Ishikawa (cell line): Measurements from ENCODE around the gene RIN3.
A peak's percentile ranks its signal among the peaks of the same experiment; 100 is the strongest.

Experiments used
- CEBPB ChIP-seq: IDR thresholded peaks from 2 replicates; pipeline ENCODE4 v1.6.1; 2012
- CREB1 ChIP-seq: IDR thresholded peaks from 2 replicates; pipeline ENCODE4 v1.6.1; 2012; ENCODE audit warnings: low read depth
- EGR1 ChIP-seq: IDR thresholded peaks from 2 replicates; pipeline ENCODE4 v1.6.1; 2012
- EP300 ChIP-seq: IDR thresholded peaks from 2 replicates; pipeline ENCODE4 v1.6.1; 2012; ENCODE audit warnings: borderline replicate concordance
- FOXM1 ChIP-seq: IDR thresholded peaks from 2 replicates; pipeline ENCODE4 v1.6.1; 2012; ENCODE audit warnings: low read depth, borderline replicate concordance
- MAX ChIP-seq: IDR thresholded peaks from 2 replicates; pipeline ENCODE4 v1.6.1; 2012
- NFIC ChIP-seq: IDR thresholded peaks from 2 replicates; pipeline ENCODE4 v1.6.1; 2012
- RAD21 ChIP-seq: IDR thresholded peaks from 2 replicates; pipeline ENCODE4 v1.6.1; 2012; ENCODE audit warnings: low read depth
- REST ChIP-seq: IDR thresholded peaks from 2 replicates; pipeline ENCODE4 v1.6.1; 2012; ENCODE audit warnings: low read depth, mild to moderate bottlenecking
- TAF1 ChIP-seq: IDR thresholded peaks from 2 replicates; pipeline ENCODE4 v1.6.1; 2012; ENCODE audit warnings: low read depth, mild to moderate bottlenecking
- TCF12 ChIP-seq: IDR thresholded peaks from 2 replicates; pipeline ENCODE4 v1.6.1; 2012; ENCODE audit warnings: low read depth
- TEAD4 ChIP-seq: IDR thresholded peaks from 2 replicates; pipeline ENCODE4 v1.6.1; 2012
- USF1 ChIP-seq: IDR thresholded peaks from 2 replicates; pipeline ENCODE4 v1.6.1; 2012
- YY1 ChIP-seq: IDR thresholded peaks from 2 replicates; pipeline ENCODE4 v1.6.1; 2012; ENCODE audit warnings: low read depth
- ZBTB7A ChIP-seq: IDR thresholded peaks from 2 replicates; pipeline ENCODE4 v1.6.1; 2012; ENCODE audit warnings: low read depth

RIN3 gene

GRCh38 chr14:92726135-92726932, 212.8 kb downstream of the RIN3 start:
- no peak for TF ChIP-seq RAD21
- TF ChIP-seq CEBPB: no peak
- TF ChIP-seq MAX: no peak
- TF ChIP-seq REST: no peak
- TF ChIP-seq EGR1: no peak
- no peak for TF ChIP-seq TEAD4
- TF ChIP-seq YY1: no peak
- TF ChIP-seq TAF1: no peak
- TF ChIP-seq TCF12: no peak
- TF ChIP-seq ZBTB7A: no peak
- TF ChIP-seq EP300: no peak
- TF ChIP-seq FOXM1: no peak
- no peak for TF ChIP-seq CREB1
- no peak for TF ChIP-seq NFIC
- TF ChIP-seq USF1: no peak

GRCh38 chr14:92726933-92727262, 213.3 kb downstream of the RIN3 start:
- TF ChIP-seq CREB1 (no peak), NFIC (no peak), CEBPB (no peak), YY1 (no peak), USF1 (no peak), ZBTB7A (no peak)

- TF ChIP-seq REST: no peak
- TF ChIP-seq TAF1: no peak
- TF ChIP-seq ZBTB7A: no peak
- TF ChIP-seq TEAD4: no peak
- TF ChIP-seq NFIC: peak; percentile 43; the same call in 1 of the 2 replicates
- TF ChIP-seq RAD21: no peak
- no peak for TF ChIP-seq EP300
- TF ChIP-seq TCF12: 0 out of 2 replicates have a peak, but pooled peaks have one; percentile 46
- TF ChIP-seq USF1: peak; percentile 60; the same call in 1 of the 2 replicates
- TF ChIP-seq CEBPB: peak; percentile 93
- TF ChIP-seq FOXM1: no peak
- no peak for TF ChIP-seq CREB1
- TF ChIP-seq MAX: peak; percentile 94
- TF ChIP-seq YY1: 0 out of 2 replicates have a peak, but pooled peaks have one; percentile 14
- no peak for TF ChIP-seq EGR1
Measured at GRCh38 chr14:92728759-92729364, 215.3 kb downstream of the RIN3 start.

GRCh38 chr14:92729634-92730358, 216.2 kb downstream of the RIN3 start:
- no peak for TF ChIP-seq RAD21

GRCh38 chr14:92731622-92732115, 218.1 kb downstream of the RIN3 start:
- TF ChIP-seq FOXM1: no peak
- TF ChIP-seq EGR1: no peak
- no peak for TF ChIP-seq USF1
- TF ChIP-seq ZBTB7A: no peak
- no peak for TF ChIP-seq CREB1
- no peak for TF ChIP-seq YY1
- no peak for TF ChIP-seq TCF12
- TF ChIP-seq TEAD4: no peak
- no peak for TF ChIP-seq EP300
- TF ChIP-seq MAX: no peak
- TF ChIP-seq RAD21: no peak
- TF ChIP-seq REST: no peak
- no peak for TF ChIP-seq NFIC
- TF ChIP-seq TAF1: no peak
- TF ChIP-seq CEBPB: no peak
